Stimulated activated CD4-positive, alpha-beta T cell treated with anti-CD3 and anti-CD28 coated beads, Interleukin-15, amount 100 ng/mL, for 48 hours (primary cell): ENCODE measurements around the gene SYNGR3.

Experiments
- DNase-seq, 2 donors: peaks; one replicate each; pipeline ENCODE4 v3.0.0-alpha.2; 2020; ENCODE audit warnings: low read depth in 2 of 2

SYNGR3 gene

DNA sequence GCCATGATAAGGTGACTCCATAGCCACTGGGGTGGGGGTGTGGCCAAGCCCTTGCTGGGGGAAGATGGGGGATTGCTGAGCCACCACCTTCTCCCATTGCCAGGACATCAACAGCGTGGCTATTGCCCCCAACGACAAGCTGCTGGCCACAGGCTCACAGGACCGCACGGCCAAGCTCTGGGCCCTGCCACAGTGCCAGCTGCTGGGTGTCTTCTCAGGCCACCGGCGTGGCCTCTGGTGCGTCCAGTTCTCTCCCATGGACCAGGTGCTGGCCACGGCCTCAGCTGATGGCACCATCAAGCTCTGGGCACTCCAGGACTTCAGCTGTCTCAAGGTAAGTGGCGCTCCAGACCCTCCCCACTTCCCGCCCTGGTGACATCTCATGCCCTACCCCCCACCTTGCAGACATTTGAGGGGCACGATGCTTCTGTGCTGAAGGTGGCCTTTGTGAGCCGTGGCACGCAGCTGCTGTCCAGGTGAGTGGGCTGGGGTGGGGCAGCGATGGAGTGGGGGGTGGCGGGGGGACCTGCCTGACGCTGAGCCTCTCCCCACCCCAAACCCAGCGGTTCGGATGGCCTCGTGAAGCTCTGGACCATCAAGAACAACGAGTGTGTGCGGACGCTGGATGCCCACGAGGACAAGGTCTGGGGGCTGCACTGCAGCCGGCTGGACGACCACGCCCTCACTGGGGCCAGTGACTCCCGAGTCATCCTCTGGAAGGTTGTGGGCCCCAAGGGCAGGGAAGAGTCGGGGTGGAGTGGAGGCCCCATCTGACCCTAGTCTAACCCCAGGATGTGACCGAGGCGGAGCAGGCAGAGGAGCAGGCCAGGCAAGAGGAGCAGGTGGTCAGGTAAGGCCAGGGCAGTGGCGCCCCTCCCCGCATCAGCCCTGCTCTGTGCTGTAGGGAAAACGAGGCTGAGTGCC is 12.6 kb upstream of the SYNGR3 start:
- no peak for DNase-seq

GRCh38 chr16:1977875-1978268 is 11.9 kb upstream of the SYNGR3 start:
- DNase-seq, result no peak

DNA sequence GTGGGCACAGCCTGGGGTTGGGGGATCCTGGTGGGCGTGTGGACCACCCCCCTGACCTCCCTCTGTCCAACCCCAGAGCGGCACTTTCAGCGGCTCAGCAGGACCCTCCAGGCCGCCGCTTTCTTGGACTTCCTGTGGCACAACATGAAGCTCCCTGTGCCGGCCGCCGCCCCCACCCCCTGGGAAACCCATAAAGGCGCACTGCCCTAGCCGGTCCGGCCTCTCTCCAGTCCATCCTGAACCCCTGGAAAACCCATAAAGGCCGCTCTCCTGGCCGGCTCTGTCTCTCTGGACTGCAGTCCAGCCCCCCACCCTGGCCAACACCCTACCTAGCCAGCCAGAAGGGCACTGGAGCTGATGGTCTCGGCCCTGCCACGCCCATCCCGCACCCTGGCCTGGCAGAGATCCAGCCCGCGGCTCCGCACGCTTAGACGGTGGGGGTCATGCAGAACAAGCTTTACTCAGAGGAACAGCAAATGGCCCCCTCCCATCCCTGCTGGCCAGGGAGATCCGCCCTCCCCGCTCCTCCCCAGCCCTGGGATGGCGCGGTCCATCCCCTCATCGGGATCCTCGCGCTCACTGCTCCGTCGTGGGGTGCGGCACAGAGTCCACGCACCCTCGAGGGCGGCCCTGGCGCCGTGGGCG is 11.2 kb upstream of the SYNGR3 start:
- no peak for DNase-seq

GRCh38 chr16:1979271-1980029 is 10.3 kb upstream of the SYNGR3 start:
- no peak for DNase-seq

DNA sequence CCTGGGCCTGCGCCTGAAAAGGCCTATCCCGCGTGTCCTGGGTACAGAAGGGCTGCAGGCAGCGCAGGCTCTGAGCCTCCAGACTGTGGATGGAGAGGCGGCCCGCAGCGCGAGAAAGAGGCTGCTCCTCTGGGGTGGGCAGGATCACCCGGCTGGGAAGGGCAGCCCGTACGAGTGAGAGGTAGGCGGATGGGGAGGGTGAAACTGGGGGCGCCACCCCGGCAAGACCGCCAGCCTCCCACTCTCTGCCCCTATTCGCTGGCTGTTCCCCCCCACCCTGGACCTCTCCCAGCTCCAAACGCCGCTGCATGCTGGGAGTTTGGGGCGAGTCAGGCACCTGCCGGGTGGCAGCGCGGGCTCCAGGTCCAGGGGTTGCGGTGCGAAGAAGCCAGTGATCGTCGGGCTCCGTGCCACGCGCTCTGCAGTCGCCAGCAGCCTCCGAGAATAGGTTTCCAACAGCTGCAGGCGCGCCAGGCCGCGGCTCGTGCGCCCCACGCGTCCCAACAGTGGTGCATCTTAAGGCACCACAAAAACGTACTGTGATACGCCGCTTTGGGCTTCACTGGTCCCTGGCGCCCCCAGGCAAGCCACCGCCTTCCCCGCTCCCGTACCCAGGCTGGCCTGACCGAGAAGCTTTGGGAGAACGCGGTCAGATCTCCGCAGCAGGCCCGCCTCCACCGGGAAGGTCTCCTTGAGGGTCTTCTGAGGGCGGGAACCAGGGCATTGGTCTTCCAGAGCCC is 9.6 kb upstream of the SYNGR3 start:
- no peak for DNase-seq

DNA sequence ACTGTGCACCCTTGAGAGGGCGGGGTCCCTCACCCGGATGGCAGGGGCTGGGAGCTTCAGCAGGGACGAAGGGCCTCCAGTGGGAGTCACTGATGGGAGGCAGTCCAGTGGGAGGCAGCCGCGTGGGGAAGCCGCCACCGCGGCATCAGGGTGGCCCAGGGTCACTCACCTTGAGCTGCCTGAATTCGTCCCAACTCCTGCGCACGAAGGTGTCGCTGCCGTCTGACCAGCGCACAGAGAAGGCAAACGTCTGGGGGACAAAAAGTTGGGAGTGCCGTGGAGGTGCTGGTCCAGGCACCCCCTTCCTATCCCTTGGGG is 9.0 kb upstream of the SYNGR3 start:
- no peak for DNase-seq

- no peak for DNase-seq
Measured at GRCh38 chr16:1981398-1981836, 8.4 kb upstream of the SYNGR3 start, which contains the start of gene NOXO1. Gene NOXO1, minus strand, starts transcription at chr16:1981469. Its CDS starts 290 bp downstream, at chr16:1981179.

DNA sequence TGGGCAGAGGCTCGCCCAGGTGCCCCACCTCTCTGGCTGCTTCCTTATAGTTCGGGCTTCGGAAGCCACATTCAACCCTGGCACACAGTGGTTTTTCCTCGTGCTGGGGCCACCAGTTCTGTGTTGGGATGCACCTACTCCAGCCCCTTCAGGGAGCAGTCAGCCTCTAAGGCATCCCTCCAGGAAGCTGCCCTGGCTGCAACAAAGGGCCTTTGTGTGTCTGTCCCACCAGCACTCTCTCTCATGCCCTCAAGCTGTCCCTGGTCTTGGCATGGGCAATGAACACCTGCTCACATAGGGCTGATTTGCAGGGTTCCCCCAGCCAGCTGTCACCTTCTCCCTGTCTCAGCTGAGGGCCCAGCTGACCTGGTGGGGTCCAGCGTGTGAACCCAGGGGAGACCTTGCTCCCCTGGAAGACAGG is 7.7 kb upstream of the SYNGR3 start:
- no peak for DNase-seq

DNA sequence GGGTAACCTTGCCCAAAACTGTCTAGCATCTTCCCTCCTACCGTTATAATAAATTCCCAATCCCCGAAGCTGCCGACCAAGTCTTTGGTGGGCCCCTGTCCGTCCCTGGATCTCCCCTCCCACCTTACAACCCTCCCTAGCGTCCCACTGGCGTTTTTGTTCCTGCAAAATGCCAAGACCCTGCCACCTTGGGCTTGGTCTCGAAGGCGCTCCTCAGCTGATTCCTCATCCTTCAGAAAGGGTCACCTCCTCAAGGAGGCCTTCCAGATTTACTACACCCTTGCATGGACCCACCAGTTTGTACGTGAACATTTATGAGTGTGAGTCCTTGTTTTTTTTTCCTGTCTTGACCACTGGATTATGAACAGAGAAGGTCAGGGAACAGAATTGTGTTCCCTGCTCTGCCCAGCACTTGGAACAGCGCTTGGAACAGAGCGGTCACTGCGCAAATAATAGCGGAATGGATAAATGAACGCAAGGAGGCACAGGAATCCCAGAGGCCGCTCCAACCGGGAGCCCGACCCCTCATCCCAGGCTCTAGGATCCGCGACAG is 6.7 kb upstream of the SYNGR3 start:
- DNase-seq, result no peak

- peak in 1 of 2 donors; percentile 70 for DNase-seq
Measured at GRCh38 chr16:1983544-1984346, 6.0 kb upstream of the SYNGR3 start, which contains the start of gene GFER. Gene GFER, plus strand, starts transcription at chr16:1984193. Its CDS starts 26 bp downstream, at chr16:1984219.

DNA sequence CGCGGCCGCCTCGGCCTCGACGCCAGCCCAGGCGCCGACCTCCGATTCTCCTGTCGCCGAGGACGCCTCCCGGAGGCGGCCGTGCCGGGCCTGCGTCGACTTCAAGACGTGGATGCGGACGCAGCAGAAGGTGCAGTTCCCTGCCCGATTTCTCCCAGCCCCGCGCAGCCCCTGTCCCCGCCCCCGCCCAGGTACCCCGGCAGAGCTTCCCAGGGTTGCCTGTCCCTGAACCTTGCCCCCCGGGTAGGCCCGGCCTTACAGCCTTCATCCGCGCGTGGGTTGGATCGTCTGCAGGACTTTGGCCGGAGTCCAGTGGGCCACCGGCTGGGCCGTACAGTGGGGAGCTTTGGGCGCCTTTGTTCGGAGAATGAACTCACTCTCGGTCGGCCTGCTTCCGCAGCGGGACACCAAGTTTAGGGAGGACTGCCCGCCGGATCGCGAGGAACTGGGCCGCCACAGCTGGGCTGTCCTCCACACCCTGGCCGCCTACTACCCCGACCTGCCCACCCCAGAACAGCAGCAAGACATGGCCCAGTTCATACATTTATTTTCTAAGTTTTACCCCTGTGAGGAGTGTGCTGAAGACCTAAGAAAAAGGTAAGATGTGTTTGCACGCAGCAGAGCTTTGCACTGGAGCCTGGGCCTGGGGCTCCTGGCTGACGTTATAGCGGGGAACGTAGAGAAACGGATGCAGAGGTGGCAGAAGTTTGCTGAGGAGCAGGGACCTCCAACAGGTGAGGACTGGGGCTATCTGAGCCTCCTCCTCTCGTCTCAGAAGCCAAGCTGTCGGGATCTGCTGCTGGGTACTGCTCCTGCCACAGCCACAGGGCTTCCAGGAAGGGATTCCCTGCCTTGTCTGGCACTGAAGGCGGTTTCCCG is 5.2 kb upstream of the SYNGR3 start:
- DNase-seq, result no peak

DNA sequence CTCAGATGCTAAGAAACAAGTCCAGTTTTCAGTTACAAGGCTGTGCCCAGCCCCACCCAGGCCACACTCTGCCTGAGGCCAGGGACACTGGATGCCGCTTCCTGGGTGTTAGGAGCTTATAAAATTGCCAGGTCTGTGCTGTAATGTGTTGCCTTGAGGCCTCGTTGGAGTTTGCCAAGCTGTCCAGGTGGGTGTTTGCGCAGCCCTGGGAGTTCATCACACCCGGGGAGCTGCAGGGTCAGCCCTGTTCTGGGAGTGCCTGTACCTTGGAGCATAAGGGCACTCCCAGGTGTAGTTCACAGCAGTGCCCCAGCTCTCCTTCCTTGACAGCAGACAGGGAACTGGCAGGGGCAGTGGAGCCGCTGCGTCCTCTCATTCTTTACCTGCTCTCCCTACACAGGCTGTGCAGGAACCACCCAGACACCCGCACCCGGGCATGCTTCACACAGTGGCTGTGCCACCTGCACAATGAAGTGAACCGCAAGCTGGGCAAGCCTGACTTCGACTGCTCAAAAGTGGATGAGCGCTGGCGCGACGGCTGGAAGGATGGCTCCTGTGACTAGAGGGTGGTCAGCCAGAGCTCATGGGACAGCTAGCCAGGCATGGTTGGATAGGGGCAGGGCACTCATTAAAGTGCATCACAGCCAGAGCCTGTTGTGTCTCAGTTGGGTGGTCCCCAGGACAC is 4.2 kb upstream of the SYNGR3 start:
- DNase-seq, result no peak

DNA sequence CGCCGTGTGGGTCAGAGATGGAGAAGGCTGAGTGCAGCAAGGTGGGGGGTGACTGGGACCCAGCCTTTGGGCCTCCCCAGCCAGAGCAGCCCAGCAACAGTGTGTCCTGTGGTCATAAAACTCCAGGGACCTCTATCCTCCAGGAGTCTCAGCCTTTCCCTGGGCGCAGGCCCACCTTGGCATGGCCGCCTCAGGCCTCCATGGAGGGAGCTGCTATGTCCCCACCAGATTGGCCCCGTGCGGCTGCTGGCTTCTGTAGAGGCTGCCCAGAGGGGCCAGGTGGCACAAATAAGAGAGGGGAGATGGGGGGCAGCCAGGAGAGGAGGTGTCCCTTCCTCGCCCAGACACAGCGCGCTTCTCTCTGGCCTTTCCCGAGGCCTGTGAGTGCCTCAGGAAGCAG is 2.6 kb upstream of the SYNGR3 start:
- no peak for DNase-seq

DNA sequence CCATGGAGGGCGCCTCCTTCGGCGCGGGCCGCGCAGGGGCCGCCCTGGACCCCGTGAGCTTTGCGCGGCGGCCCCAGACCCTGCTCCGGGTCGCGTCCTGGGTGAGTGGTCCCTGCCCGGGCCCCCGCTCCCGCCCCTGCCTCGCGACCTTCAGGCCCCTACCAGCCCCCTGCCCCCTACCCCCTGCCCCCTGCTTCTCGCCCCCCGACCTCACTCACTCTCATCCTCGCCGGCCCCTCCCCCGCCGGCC is 256 bp downstream of the SYNGR3 start:
- no peak for DNase-seq

GRCh38 chr16:1990351-1991134 is 773 bp downstream of the SYNGR3 start:
- no peak for DNase-seq

- no peak for DNase-seq
Measured at GRCh38 chr16:1991135-1991551, 1.4 kb downstream of the SYNGR3 start.

GRCh38 chr16:1991588-1991947 is 1.8 kb downstream of the SYNGR3 start:
- DNase-seq, result no peak

GRCh38 chr16:1991948-1992703 is 2.4 kb downstream of the SYNGR3 start:
- peak; percentile 98 for DNase-seq
